ENCODE data around the gene CFAP91.
A peak's percentile ranks its signal among the peaks of the same experiment; 100 is the strongest.
"Not testable (repeated sequence)": the region's sequence is repeated elsewhere in the genome, so short reads cannot be mapped to it uniquely, and the experiment has no call there.

Gene CFAP91

DNA sequence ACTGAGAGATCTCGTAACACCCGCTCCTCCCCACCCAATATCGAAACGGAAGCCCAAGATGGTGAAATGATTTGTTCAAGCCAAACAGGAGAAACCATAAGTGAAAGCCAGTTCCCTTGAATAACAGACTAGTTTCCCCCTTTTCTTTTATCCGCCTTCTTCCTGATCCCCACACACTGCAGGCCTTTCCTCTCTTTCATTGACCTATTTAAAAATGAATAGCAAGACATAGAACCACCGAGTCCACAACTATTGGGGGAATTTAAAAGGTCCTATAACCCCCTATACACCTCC lies 25.2 kb upstream of the CFAP91 start:
- no peak for DNase-seq (ENCODE audit: low read depth)

DNA sequence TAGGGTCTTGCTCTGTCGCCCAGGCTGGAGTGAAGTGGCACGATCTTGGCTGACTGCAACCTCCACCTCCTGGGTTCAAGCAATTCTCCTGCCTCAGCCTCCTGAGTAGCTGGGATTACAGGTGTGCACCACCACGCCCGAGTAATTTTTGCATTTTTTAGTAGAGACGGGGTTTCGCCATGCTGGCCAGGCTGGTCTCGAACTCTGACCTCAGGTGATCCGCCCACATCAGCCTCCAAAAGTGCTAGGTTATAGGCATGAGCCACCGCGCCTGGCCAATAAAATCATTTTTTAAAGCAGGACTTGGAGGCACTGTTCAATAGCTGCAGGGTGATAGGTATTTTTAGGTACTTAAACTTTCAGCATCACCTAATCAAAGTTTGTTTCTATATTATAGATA lies 24.6 kb upstream of the CFAP91 start:
- DNase-seq (ENCODE audit: low read depth): not testable (repeated sequence)

DNA sequence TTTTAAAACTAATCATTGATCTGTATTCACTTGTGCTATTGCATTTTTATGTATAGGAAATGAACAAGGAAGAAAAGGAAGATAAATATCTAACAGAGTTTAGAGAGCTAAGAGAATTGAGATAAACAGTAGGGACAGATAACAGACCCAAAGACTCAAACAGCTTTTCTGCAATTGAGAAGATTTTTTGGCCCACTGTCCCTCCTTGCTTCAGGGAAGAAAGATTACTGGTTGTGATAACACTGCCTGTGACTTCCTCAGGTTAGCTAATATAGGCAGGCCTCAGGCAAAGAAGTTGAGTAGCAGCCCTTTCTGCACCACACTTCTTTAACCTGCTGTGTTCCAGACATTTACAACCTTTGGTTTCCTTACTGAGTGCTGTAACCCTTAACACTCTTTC lies 22.9 kb upstream of the CFAP91 start:
- no peak for DNase-seq (ENCODE audit: low read depth)

DNA sequence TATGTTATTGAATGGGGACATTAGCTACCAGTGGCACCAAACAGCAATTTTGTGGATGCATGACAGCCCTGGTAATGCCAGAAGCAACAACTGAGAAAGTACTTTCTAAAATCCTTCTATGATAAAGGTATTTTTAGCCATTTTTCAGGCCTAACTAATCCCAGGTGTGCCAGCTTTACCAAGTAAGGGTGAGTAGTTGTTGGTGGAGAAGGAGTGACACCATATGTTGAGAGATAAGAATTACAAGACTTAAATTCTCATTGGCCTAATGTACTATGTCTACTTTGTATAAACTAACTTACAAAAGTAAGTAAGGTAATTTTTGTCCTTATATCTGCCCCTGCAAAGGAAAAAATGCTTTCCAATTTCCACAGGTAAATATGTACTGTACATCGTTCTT lies 21.5 kb upstream of the CFAP91 start:
- DNase-seq (ENCODE audit: low read depth): peak; percentile 59

DNA sequence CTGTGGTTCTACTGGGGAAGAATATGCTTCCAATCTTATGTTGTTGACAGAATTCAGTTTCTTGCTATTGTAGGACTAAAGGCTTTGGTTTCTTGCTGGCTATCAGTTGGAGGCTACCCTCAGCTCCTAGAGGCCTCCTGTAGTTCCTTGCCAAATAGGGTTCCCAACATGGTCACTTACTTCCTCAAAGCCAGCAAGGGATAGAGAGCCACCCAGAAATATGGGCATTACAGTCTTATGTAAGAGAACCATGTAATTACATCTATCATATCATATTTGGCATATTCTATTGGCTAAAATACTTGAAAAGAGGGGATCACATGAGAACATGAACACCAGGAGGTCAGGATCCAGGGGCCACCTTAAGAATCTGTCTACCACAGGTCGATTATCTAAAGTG lies 19.4 kb upstream of the CFAP91 start:
- DNase-seq (ENCODE audit: low read depth): no peak

DNA sequence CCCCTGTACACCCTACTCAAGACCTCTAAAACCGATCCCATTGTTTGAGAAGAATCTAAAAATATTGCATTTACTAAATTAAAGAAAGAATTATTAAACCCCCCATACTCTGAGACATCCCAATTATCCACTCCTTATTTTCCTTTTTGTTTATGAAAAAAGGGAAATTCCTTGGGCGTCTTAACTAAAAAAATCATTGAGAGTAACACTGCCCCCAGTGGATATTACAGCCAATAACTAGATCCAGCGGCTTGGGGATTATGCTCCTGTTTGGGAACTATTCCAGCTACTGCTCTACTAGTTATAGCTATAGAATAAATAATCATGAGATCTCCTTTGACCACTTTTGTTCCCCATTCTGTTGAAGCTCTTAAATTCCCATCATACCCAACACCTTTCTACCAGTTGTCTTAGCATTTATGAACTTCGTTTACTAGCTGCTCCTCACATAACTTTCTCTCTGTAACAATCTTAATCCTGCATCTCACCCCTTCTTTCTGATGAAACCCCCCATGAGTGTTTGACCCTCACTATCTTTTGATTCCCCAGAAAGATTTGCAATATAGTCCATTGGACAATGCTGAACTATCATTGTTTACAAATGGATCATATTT lies 12.7 kb upstream of the CFAP91 start:
- peak; percentile 68 for DNase-seq (ENCODE audit: low read depth)

DNA sequence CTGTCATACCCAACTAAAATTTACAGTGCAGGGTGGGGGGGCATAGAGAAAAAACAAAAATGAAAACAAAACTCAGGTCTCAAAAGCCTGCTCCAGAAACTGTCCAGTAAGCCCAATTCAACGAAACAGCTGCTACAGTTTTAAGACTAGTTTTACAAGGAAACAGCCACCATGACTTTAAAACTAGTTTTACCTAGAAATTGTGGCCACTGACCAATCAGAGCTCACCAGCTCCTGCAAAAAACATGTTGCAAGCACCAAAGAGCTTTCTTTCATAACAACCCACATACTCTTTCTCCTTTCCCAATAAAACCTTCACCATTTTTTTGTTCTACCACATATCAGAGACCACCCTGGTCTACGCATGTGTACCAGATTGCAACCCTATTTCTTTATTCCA lies 7.3 kb upstream of the CFAP91 start:
- peak; percentile 55 for DNase-seq (ENCODE audit: low read depth)

DNA sequence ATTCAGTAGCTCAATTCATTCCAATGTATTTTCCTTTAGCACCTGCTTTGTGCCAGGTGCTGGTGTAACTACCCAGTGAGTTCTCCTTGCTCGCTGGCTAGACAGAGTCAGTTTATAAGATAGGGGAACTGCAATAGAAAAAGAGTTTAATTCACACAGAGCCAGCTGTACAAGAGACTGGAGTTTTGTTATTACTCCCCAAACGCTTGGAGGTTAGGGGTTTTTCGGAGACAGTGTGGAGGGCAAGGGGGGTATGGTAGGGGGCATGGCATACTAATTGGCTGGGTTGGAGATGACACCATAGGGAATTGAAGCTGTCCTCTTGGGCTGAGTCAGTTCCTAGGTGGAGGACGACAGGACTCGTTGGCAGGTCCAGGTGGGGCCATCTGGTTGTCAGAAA lies 5.4 kb upstream of the CFAP91 start:
- no peak for DNase-seq (ENCODE audit: low read depth)

DNA sequence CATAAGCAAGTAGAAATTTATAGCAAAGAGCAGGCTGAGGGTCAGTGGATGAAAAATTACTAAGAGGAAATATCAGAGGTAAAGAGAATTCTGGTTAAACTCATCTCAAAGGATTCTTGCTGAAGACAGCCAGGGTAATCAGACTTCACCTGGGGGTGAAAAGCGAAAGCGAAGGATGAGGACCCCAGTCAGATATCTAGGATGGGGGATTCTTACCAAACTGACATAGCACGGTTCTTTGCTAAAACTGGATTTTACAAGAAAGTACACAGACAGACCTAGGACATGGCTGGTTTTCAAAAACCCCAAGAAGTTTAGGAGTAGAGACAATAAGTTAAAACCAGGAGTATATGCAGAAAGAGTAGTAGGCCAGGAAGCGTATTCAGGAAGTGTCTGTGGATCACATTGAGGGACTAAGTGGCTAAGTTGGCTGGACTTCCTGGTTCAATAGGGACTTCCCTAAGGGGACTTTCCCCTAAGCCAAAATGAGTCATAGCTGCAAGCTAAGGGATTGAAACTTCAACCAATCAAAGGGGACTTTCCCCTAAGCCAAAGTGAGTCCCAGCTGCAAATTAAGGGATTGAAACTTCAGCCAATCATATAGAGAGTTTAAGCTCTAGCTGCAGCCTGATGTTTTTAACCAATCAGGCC lies 2.4 kb upstream of the CFAP91 start:
- DNase-seq (ENCODE audit: low read depth): peak; percentile 62

DNA sequence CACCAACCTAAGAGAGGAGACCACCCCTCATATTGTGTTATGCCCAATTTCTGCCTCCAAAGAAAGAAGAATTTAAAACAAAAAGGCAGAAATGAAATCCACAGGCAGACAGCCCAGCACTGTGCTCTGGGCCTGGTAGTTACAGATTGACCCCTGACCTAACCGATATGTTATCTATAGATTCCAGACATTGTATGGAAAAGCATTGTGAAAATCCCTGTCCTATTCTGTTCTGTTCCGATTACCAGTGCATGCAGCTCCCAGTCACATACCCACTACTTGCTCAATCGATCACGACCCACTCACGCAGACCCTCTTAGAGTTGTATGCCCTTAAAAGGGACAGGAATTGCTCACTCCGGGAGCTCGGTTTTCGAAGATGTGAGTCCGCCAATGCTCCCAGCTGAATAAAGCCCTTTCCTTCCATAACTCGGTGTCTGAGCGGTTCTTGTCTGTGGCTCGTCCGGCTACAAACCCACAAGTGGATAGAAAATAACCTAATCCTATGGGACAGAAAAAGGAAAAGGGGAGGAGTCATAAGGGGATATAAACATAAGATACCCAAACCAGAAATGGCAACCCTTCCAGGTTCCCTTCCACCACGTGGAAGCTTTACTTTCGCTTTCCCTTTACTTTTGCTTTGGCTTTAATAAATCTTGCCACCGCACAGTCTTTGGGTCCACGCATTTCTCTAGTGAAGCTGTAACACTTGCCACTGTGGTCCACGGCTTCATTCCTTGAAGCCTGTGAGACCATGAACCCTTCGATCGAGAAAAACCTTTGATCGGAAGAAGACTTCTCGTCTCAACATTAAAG lies 1.7 kb upstream of the CFAP91 start:
- DNase-seq (ENCODE audit: low read depth): no peak

DNA sequence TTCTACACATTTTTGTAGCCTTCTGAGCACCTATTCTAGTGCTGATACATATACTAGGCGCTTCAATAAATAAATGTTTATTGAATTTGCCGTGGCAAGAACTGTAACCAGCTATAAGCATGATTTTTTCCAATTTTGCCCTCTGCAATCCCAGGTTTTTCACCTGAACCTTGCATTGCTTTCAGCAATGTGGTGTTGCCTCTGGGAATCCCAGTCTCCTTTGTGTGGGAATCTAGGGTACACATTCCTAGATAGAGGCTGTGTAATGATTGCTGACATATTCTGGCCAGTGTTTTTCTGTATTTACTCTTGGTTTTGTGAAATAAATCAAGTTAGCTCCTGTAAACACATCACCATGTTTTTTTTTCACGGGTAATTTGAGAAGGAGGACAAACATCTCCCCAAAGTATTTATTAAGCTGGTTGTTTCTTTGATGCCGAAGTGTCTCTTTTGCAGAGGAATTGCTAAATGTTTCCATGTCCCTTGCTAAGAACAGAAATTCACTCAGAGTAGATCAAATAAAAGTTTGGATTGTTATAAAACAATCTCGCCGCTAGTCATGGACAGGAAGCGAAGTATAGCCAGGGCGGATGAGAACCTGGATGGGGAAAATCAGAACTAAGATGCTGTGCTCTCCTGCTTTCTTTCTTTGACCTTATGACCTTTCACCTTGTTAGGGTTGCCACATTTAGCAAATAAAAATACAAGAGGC lies 1.2 kb downstream of the CFAP91 start:
- no peak for DNase-seq (ENCODE audit: low read depth)

DNA sequence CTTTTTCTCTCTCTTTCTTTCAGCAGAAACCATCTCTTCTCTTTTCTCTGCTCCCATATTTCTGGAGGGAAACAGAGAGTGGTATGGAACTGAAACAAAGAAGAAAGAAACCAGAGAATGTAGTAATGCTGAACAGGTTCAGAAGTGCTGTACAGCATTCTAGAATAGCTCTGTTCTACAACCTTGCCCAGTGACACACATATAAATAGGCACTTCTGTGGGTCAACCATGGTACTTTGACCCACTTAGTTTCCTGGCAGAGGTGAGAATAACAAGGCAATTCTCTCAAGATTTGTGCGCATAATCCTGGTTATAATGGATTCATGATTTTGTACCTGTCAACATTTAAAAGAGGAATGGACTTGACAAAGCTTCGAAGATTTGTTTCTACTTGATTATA lies 12.3 kb downstream of the CFAP91 start:
- no peak for DNase-seq (ENCODE audit: low read depth)

DNA sequence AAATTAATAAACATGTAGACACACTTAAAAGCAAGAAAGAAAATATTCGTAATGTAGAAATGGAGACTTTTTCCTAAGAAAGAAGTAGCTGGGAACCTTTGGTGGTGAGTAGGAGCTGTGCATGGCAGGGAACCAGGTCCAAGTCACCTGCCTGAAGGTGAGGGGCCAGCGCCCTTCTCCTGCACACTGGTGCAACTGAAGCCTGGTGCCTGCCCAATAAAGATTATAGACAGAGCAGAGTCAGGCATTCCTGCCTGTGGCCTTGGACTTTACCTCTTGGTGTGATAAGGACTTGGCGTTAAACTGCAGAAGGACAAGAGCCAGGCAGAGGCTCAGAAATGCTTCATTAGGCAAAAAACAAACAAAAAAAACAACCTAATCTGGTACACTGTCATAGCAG lies 14.2 kb downstream of the CFAP91 start:
- DNase-seq (ENCODE audit: low read depth): no peak

DNA sequence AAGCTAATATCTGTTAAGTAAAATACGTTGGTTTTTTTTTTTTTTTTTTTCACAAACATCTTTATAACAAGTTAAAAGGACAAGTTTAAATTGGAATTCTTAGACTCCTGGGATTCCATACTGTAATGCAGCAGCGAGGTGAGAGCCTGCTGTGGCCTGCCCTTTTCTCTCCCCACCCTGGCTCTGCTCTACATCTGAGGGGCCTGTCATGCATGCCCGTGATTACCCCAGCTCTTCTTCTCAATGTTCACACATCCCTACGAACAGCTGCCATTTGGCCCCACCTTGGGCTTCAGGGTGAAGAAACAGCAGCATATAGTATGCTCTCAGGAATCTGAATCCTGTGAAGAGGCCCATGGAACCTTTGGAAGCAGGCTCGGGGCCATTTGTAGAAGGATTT lies 14.7 kb downstream of the CFAP91 start:
- no peak for DNase-seq (ENCODE audit: low read depth)

DNA sequence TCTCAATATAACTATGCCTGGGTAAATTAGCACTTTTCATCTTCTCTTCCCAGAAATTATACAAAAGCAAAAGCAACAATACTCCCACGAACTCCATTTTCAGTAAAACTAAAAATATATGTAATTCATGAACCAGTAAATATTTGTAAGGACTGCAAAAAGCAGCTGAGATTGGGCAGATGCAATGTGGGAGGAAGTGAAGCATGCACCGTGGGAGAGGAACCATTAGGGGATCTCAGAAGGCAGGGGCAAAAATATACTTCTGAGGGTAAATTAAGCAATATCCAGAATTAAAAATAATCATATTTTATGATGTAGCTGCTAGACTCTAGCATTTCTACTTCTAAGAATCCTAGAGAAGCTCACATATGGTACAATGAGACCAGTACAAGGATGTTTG lies 20.2 kb downstream of the CFAP91 start:
- DNase-seq (ENCODE audit: low read depth): no peak

DNA sequence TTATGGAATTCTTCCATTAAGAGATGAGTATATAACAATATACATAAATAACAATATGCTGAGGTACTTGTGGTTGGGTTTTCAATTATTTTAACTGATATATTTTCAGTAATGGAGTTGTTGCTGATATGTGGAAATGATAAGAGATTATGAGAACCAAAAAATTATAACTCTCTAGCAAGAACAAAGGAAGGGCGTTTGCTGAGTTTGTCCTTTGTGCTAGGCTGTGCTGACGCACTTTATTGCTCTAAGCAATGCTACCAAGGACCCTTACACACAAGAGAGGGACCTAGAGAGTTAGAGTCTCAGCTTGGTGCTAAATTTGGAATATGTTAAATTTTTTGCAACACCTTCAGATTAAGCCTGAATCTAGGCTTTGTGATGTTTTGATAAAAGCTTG lies 24.1 kb downstream of the CFAP91 start:
- no peak for DNase-seq (ENCODE audit: low read depth)

DNA sequence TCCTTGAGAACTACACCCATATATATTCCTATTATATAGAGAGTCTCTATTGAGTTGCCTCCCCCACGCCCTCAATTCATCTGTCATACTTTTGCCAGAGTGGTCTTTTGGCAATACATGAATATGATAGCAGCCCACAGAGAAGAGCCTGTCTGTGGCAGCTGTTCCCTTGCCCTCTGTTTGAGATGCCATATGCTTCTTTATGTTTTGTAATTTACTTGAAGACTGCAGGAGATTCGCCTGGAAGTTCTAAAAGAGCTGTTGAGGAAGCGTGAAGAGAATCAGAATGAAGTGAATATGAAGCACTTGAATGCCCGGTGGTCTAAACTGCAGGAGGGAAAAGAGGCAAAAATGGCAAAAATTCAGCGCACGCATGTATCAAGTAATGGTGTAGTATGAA lies 27.2 kb downstream of the CFAP91 start:
- DNase-seq (ENCODE audit: low read depth): no peak

DNA sequence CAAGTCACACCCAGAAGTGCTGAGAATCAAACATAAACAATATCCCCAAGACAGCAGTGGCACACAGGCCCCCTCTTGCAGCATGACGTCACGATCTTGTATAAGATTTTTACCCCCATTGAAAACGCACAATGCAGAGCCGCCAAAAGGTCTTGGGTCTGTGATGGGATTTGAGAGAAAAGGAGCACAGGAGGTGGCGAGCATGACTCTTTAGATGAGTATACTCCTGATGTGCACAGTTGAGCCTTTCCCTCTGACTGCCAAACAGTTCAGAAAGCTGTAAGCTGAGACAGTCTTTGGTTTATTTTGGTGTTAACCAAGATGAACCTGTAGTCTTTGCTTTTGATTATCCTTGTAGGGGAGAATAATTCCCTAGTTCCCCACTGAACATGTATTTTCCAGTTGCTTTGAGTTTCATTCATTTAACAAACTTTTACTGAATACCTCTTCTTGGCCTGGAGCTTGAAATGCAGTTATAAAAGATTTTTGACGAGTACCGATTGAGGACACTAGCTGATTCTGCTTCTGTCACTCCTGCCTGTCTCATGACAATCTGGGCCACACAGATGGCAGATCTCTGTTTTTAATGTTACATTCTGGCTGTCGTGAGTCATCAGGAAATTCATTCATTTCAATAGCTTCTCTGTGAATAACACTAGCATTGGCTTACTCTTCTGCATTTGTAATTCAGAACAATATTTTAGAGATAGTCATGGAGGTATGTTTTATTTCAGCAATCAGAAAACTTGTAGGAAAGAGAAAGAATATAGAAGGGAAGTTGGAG lies 28.9 kb downstream of the CFAP91 start:
- peak; percentile 60 for DNase-seq (ENCODE audit: low read depth)

DNA sequence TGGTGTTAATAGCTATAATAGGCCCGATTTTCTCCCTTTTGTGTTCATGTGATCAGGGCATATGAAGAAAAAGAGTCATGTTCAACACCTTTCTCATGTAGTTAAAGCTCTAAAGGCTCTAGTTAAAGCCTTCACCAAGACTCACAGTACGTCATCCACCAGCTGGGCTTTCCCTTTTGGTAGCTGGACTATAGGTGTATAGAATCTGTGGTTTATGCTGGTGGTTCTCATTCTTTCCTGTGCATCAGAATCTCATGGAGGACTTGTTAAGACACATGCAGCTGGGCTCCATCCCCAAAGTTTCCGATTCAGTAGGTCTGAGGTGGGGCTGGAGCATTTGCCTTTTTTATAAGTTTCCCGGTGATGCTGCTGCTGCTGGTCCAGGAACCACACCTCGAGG lies 31.0 kb downstream of the CFAP91 start:
- DNase-seq (ENCODE audit: low read depth): no peak

DNA sequence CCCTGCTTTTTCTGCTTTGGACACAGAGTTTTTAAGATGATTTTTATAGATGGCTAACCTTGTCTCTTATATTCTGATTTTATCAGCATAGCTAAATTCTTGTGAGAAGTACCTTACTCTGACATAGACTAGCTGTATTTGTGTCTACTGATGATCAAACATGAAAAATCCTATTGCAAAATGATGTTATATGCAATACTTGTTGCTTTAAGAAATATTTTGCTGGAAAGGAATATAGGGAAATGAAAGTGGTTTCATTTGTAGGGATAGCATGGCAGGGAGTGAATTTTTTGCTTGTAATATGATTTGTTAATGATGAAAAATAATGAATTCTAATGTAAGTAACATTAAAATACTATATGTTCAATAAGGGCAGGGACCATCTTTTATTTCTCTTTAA lies 35.9 kb downstream of the CFAP91 start:
- DNase-seq (ENCODE audit: low read depth): no peak

DNA sequence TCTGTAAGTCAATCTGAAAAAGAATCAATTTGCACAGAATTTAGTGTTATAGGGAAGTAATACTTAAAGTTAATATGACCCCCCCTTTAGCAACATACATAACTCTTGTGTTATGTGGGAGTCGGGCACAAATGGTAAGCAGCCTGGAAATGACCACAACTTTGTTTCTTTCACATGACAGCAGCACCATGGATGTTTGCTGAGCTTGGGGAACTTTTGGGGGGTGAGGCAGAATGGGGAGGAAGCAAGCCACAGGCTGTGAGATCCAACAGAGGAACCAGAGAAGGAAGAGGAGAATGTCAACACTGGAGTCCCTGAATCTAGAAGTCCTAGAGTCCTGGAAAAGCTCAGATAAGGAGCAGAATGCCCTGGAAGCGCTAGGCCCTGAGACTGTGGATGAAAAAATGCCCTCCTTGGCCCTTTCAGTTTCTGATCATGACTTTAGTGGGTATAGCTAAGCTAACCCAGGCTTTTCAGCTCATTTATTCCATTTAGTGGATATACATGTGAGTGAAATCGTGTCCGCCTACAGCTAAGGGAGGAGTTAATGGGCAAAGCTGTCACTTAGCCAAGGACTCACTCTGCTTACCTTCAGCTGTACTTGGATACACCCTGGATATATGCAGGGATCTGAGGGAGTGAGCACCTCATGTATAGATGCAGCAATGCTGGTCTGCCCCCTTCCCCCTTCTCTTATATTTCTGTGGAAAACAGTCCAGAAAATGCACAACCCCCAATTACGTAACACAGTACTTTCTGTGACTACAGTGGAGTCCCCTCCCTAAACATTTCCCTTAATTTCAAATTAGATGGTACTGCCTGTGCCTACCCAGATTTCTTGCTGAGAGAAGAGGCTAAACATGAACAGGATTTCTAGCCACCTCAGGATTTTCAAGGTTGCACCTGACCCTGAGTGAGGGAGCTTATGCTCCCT lies 39.1 kb downstream of the CFAP91 start:
- no peak for DNase-seq (ENCODE audit: low read depth)
